SK-N-SH treated with all-trans-retinoic acid at 6 μM for 48 hours (cell line): Measurements from ENCODE around the gene PDSS2.

Experiments
- ATAC-seq: fragments of 200-7000 bp; cut with Tn5 transposase; 3 replicates; pipeline ENCODE4 v1.9.1; 2020; ENCODE audit warnings: mild to moderate bottlenecking, moderate library complexity
- ARNTL ChIP-seq: fragments of 450-650 bp; formaldehyde crosslinking; IDR thresholded peaks from 2 replicates; pipeline ENCODE4 v1.5.0; 2020; ENCODE audit warnings: low read depth, mild to moderate bottlenecking, moderate library complexity, borderline replicate concordance
- BACH2 ChIP-seq: fragments of 250-450 bp; sonication (Bioruptor Pico); IDR thresholded peaks from 2 replicates; pipeline ENCODE4 v1.9.0; 2021; ENCODE audit warnings: mild to moderate bottlenecking, borderline replicate concordance
- CREB5 ChIP-seq: fragments of 250-450 bp; sonication (Bioruptor Pico); IDR thresholded peaks from 2 replicates; pipeline ENCODE4 v1.5.1; 2020; ENCODE audit warnings: low read depth, mild to moderate bottlenecking, moderate library complexity
- CSDC2 ChIP-seq: fragments of 250-450 bp; sonication (Bioruptor Pico); IDR thresholded peaks from 2 replicates; pipeline ENCODE4 v1.5.0; 2020; ENCODE audit warnings: mild to moderate bottlenecking, moderate library complexity
- GLIS3 ChIP-seq: fragments of 250-450 bp; sonication (Bioruptor Pico); IDR thresholded peaks from 2 replicates; pipeline ENCODE4 v1.5.0; 2020; ENCODE audit warnings: mild to moderate bottlenecking, moderate library complexity
- ISL1 ChIP-seq: fragments of 250-450 bp; sonication (Bioruptor Pico); IDR thresholded peaks from 2 replicates; pipeline ENCODE4 v2.1.2; 2022; ENCODE audit warnings: mild to moderate bottlenecking, moderate library complexity
- OSR1 ChIP-seq: fragments of 250-450 bp; sonication (Bioruptor Pico); IDR thresholded peaks from 2 replicates; pipeline ENCODE4 v1.8.0; 2022; ENCODE audit warnings: moderate library complexity, mild to moderate bottlenecking, inconsistent platforms
- PATZ1 ChIP-seq: fragments of 250-450 bp; sonication (Bioruptor Pico); IDR thresholded peaks from 2 replicates; pipeline ENCODE4 v1.8.0; 2020; ENCODE audit warnings: mild to moderate bottlenecking, moderate library complexity, borderline replicate concordance
- POU6F1 ChIP-seq: fragments of 250-450 bp; sonication (Bioruptor Pico); IDR thresholded peaks from 2 replicates; pipeline ENCODE4 v1.8.0; 2021; ENCODE audit warnings: low read depth, mild to moderate bottlenecking, moderate library complexity, borderline replicate concordance
- PPARA ChIP-seq: fragments of 250-450 bp; sonication (Bioruptor Pico); IDR thresholded peaks from 2 replicates; pipeline ENCODE4 v1.5.0; 2020; ENCODE audit warnings: mild to moderate bottlenecking, borderline replicate concordance
- RARB ChIP-seq: fragments of 250-450 bp; sonication (Bioruptor Pico); IDR thresholded peaks from 2 replicates; pipeline ENCODE4 v1.8.0; 2021; ENCODE audit warnings: mild to moderate bottlenecking, moderate library complexity
- SNAI2 ChIP-seq: fragments of 250-450 bp; sonication (Bioruptor Pico); IDR thresholded peaks from 2 replicates; pipeline ENCODE4 v1.5.0; 2020; ENCODE audit warnings: mild to moderate bottlenecking, moderate library complexity
- TCF4 ChIP-seq: fragments of 250-450 bp; sonication (Bioruptor Pico); IDR thresholded peaks from 2 replicates; pipeline ENCODE4 v1.8.0; 2021; ENCODE audit warnings: mild to moderate bottlenecking, moderate library complexity, borderline replicate concordance
- TOX ChIP-seq: fragments of 250-450 bp; sonication (Bioruptor Pico); IDR thresholded peaks from 2 replicates; pipeline ENCODE4 v1.8.0; 2021; ENCODE audit warnings: mild to moderate bottlenecking, moderate library complexity, borderline replicate concordance
- ZC3H10 ChIP-seq: fragments of 250-450 bp; sonication (Bioruptor Pico); IDR thresholded peaks from 2 replicates; pipeline ENCODE4 v1.5.1; 2021; ENCODE audit warnings: mild to moderate bottlenecking, moderate library complexity
- ZFP3 ChIP-seq: fragments of 250-450 bp; sonication (Bioruptor Pico); IDR thresholded peaks from 2 replicates; pipeline ENCODE4 v1.5.0; 2020; ENCODE audit warnings: mild to moderate bottlenecking, moderate library complexity
- ZNF565 ChIP-seq: fragments of 450-650 bp; formaldehyde crosslinking; conservative IDR thresholded peaks from 2 replicates; pipeline ENCODE4 v1.5.0; 2020; ENCODE audit warnings: low read depth, mild to moderate bottlenecking, moderate library complexity
- ZNF70 ChIP-seq: fragments of 450-650 bp; formaldehyde crosslinking; IDR thresholded peaks from 2 replicates; pipeline ENCODE4 v1.5.0; 2020; ENCODE audit warnings: mild to moderate bottlenecking, moderate library complexity
- ZNF8 ChIP-seq: fragments of 450-650 bp; formaldehyde crosslinking; IDR thresholded peaks from 2 replicates; pipeline ENCODE4 v1.5.0; 2020; ENCODE audit warnings: mild to moderate bottlenecking, moderate library complexity
- TF ChIP-seq, protein P1 (sequence below): fragments of 250-450 bp; sonication (Bioruptor Pico); IDR thresholded peaks from 2 replicates; pipeline ENCODE4 v1.5.1; 2021; ENCODE audit warnings: mild to moderate bottlenecking, moderate library complexity
- TF ChIP-seq, protein P2 (sequence below): fragments of 250-450 bp; sonication (Bioruptor Pico); IDR thresholded peaks from 2 replicates; pipeline ENCODE4 v1.5.0; 2020; ENCODE audit warnings: mild to moderate bottlenecking, moderate library complexity

PDSS2 gene

GRCh38 chr6:107231243-107231642 is 228.1 kb downstream of the PDSS2 start:
- no peak for ATAC-seq
- TF ChIP-seq POU6F1 (CRISPR knock-in tag) (no peak), CSDC2 (CRISPR knock-in tag) (no peak), ZNF70 (CRISPR knock-in tag) (no peak), ZNF565 (CRISPR knock-in tag) (no peak), BACH2 (CRISPR knock-in tag) (no peak), SNAI2 (CRISPR knock-in tag) (no peak), ZNF8 (CRISPR knock-in tag) (no peak), TOX (CRISPR knock-in tag) (no peak), OSR1 (no peak), ZFP3 (CRISPR knock-in tag) (no peak), TCF4 (CRISPR knock-in tag) (no peak), PPARA (CRISPR knock-in tag) (no peak), CREB5 (CRISPR knock-in tag) (no peak), RARB (no peak)
- TF ChIP-seq, protein P1, sequence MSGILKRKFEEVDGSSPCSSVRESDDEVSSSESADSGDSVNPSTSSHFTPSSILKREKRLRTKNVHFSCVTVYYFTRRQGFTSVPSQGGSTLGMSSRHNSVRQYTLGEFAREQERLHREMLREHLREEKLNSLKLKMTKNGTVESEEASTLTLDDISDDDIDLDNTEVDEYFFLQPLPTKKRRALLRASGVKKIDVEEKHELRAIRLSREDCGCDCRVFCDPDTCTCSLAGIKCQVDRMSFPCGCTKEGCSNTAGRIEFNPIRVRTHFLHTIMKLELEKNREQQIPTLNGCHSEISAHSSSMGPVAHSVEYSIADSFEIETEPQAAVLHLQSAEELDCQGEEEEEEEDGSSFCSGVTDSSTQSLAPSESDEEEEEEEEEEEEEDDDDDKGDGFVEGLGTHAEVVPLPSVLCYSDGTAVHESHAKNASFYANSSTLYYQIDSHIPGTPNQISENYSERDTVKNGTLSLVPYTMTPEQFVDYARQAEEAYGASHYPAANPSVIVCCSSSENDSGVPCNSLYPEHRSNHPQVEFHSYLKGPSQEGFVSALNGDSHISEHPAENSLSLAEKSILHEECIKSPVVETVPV: no peak

DNA sequence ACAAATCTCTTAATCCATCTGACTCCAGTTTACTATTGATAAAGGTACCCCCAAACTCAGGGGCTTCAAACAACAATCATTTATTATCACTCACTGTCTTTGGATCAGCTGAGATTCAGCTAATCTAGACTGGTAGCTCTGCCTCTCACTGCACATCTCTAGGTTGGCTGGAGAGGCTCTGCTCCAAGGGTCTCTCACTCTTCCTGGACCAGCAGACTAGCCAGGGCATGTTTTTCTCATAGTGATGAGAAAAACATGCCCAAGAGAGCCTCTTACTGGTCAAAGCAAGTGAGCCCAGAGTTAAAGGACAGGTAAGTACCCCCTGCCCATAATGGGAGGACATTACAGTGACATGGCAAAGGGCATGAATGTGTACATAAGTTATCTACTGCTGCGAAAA is 228.9 kb downstream of the PDSS2 start:
- no peak for ATAC-seq
- TF ChIP-seq TOX (CRISPR knock-in tag) (no peak), CSDC2 (CRISPR knock-in tag) (no peak), ZC3H10 (no peak), TCF4 (CRISPR knock-in tag) (no peak), PPARA (CRISPR knock-in tag) (no peak), CREB5 (CRISPR knock-in tag) (no peak), ISL1 (CRISPR knock-in tag) (no peak)
- TF ChIP-seq, protein P2, sequence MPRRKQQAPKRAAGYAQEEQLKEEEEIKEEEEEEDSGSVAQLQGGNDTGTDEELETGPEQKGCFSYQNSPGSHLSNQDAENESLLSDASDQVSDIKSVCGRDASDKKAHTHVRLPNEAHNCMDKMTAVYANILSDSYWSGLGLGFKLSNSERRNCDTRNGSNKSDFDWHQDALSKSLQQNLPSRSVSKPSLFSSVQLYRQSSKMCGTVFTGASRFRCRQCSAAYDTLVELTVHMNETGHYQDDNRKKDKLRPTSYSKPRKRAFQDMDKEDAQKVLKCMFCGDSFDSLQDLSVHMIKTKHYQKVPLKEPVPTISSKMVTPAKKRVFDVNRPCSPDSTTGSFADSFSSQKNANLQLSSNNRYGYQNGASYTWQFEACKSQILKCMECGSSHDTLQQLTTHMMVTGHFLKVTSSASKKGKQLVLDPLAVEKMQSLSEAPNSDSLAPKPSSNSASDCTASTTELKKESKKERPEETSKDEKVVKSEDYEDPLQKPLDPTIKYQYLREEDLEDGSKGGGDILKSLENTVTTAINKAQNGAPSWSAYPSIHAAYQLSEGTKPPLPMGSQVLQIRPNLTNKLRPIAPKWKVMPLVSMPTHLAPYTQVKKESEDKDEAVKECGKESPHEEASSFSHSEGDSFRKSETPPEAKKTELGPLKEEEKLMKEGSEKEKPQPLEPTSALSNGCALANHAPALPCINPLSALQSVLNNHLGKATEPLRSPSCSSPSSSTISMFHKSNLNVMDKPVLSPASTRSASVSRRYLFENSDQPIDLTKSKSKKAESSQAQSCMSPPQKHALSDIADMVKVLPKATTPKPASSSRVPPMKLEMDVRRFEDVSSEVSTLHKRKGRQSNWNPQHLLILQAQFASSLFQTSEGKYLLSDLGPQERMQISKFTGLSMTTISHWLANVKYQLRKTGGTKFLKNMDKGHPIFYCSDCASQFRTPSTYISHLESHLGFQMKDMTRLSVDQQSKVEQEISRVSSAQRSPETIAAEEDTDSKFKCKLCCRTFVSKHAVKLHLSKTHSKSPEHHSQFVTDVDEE (CRISPR knock-in tag): no peak
- TF ChIP-seq, protein P1: no peak

GRCh38 chr6:107230024-107230423 is 229.3 kb downstream of the PDSS2 start:
- TF ChIP-seq BACH2 (CRISPR knock-in tag): no peak
- no peak for TF ChIP-seq PATZ1 (CRISPR knock-in tag)
- TF ChIP-seq ZFP3 (CRISPR knock-in tag): no peak
- TF ChIP-seq TOX (CRISPR knock-in tag): no peak
- TF ChIP-seq CREB5 (CRISPR knock-in tag): no peak
- TF ChIP-seq ZC3H10: no peak
- TF ChIP-seq ZNF565 (CRISPR knock-in tag): no peak
- no peak for TF ChIP-seq SNAI2 (CRISPR knock-in tag)
- TF ChIP-seq OSR1: no peak
- TF ChIP-seq ARNTL (CRISPR knock-in tag): no peak
- no peak for TF ChIP-seq CSDC2 (CRISPR knock-in tag)
- TF ChIP-seq GLIS3 (CRISPR knock-in tag): no peak
- ATAC-seq: no peak
